ENCODE results near the gene TAF4B. TPM values are rescaled to one million over a fixed set of nuclear protein-coding genes. Genes with fewer than 3 reads are reported as not detected.
A peak's percentile ranks its signal among the peaks of the same experiment; 100 is the strongest.

Gene TAF4B
- total and polyA plus RNA-seq, 2 donors (not counting 1 experiment from before 2014, with no cell fraction given): 0.42 to 2.0 TPM

- no peak for DNase-seq (ENCODE audit: low read depth in 2 of 2)
- H3K27me3 ChIP-seq (ENCODE audit: control insufficient read depth, insufficient read depth, low read length): no peaks in the 10 kb centered on the region
Measured at GRCh38 chr18:26397019-26397418, 170.8 kb downstream of the TAF4B start.

GRCh38 chr18:26403491-26403890 lies 177.2 kb downstream of the TAF4B start:
- Histone ChIP-seq H2AFZ (ENCODE audit: low read length) (no peak overlapping the region), H3K27me3 (ENCODE audit: control insufficient read depth, insufficient read depth, low read length) (no peaks in the 10 kb centered on the region), H3K4me2 (ENCODE audit: extremely low read depth, insufficient read depth, low read length) (no peak overlapping the region), H3K4me1 (ENCODE audit: control insufficient read depth, extremely low read depth, insufficient read depth, low read length) (no peaks in the 10 kb centered on the region), H4K20me1 (ENCODE audit: control insufficient read depth, extremely low read depth, insufficient read depth, low read length) (no peaks in the 10 kb centered on the region), H3K27ac (ENCODE audit: insufficient read depth, low read length) (no peak overlapping the region), H3K9ac (ENCODE audit: insufficient read depth, low read length) (no peak overlapping the region), H3K4me3 (replicated peaks in 1 of 4; ENCODE audit: control extremely low read depth in 1 of 4, insufficient read depth in 1 of 4, low read depth in 3 of 4, low read length in 4 of 4) (no peak overlapping the region), H3K9me3 (ENCODE audit: control insufficient read depth, insufficient read depth, low read depth, low read length) (no peaks in the 10 kb centered on the region), H3K79me2 (ENCODE audit: control insufficient read depth, insufficient read depth, low read length) (no peaks in the 10 kb centered on the region), H3K36me3 (ENCODE audit: control insufficient read depth, insufficient read depth, low read length) (no peaks in the 10 kb centered on the region)
- peak in 1 of 2 donors; percentile 12 for DNase-seq (ENCODE audit: low read depth in 2 of 2)
- no peak for TF ChIP-seq CTCF (conservative IDR thresholded peaks at IDR 0.05 in 1 of 2, IDR thresholded peaks at IDR 0.05 in 1 of 2; ENCODE audit: low read depth in 1 of 2, low read length in 2 of 2)
- no peak for TF ChIP-seq EZH2 (IDR thresholded peaks at IDR 0.05; ENCODE audit: low read length, missing control alignments)

More at GRCh38 chr18:26397019-26397418, 170.8 kb downstream of the TAF4B start:
- Histone ChIP-seq H3K36me3 (ENCODE audit: control insufficient read depth, insufficient read depth, low read length) (no peaks in the 10 kb centered on the region), H3K9ac (ENCODE audit: insufficient read depth, low read length) (no peak overlapping the region), H3K4me3 (replicated peaks in 1 of 4; ENCODE audit: control extremely low read depth in 1 of 4, insufficient read depth in 1 of 4, low read depth in 3 of 4, low read length in 4 of 4) (no peak overlapping the region), H4K20me1 (ENCODE audit: control insufficient read depth, extremely low read depth, insufficient read depth, low read length) (no peaks in the 10 kb centered on the region), H3K4me1 (ENCODE audit: control insufficient read depth, extremely low read depth, insufficient read depth, low read length) (no peaks in the 10 kb centered on the region), H3K9me3 (ENCODE audit: control insufficient read depth, insufficient read depth, low read depth, low read length) (no peaks in the 10 kb centered on the region), H2AFZ (ENCODE audit: low read length) (no peak overlapping the region), H3K4me2 (ENCODE audit: extremely low read depth, insufficient read depth, low read length) (no peak overlapping the region), H3K79me2 (ENCODE audit: control insufficient read depth, insufficient read depth, low read length) (no peaks in the 10 kb centered on the region), H3K27ac (ENCODE audit: insufficient read depth, low read length) (no peak overlapping the region)
- TF ChIP-seq EZH2 (IDR thresholded peaks at IDR 0.05; ENCODE audit: low read length, missing control alignments): no peak
- no peak for TF ChIP-seq CTCF (conservative IDR thresholded peaks at IDR 0.05 in 1 of 2, IDR thresholded peaks at IDR 0.05 in 1 of 2; ENCODE audit: low read depth in 1 of 2, low read length in 2 of 2)

GRCh38 chr18:26405190-26405801 lies 179.1 kb downstream of the TAF4B start:
- Histone ChIP-seq H3K79me2 (ENCODE audit: control insufficient read depth, insufficient read depth, low read length) (no peaks in the 10 kb centered on the region), H4K20me1 (ENCODE audit: control insufficient read depth, extremely low read depth, insufficient read depth, low read length) (no peaks in the 10 kb centered on the region), H2AFZ (ENCODE audit: low read length) (no peak overlapping the region), H3K27me3 (ENCODE audit: control insufficient read depth, insufficient read depth, low read length) (no peaks in the 10 kb centered on the region), H3K9me3 (ENCODE audit: control insufficient read depth, insufficient read depth, low read depth, low read length) (no peaks in the 10 kb centered on the region), H3K4me3 (replicated peaks in 1 of 4; ENCODE audit: control extremely low read depth in 1 of 4, insufficient read depth in 1 of 4, low read depth in 3 of 4, low read length in 4 of 4) (no peak overlapping the region), H3K4me1 (ENCODE audit: control insufficient read depth, extremely low read depth, insufficient read depth, low read length) (no peaks in the 10 kb centered on the region), H3K4me2 (ENCODE audit: extremely low read depth, insufficient read depth, low read length) (no peak overlapping the region), H3K9ac (ENCODE audit: insufficient read depth, low read length) (no peak overlapping the region), H3K27ac (ENCODE audit: insufficient read depth, low read length) (no peak overlapping the region), H3K36me3 (ENCODE audit: control insufficient read depth, insufficient read depth, low read length) (no peaks in the 10 kb centered on the region)
- DNase-seq (ENCODE audit: low read depth in 2 of 2): peak; percentile 50 to 61
- TF ChIP-seq CTCF (conservative IDR thresholded peaks at IDR 0.05 in 1 of 2, IDR thresholded peaks at IDR 0.05 in 1 of 2; ENCODE audit: low read depth in 1 of 2, low read length in 2 of 2): peak; percentile 43 to 53
- no peak for TF ChIP-seq EZH2 (IDR thresholded peaks at IDR 0.05; ENCODE audit: low read length, missing control alignments)
